ENCODE results near the gene GNG4.

GNG4 gene

GRCh38 chr1:235525314-235525713, 124.3 kb downstream of the GNG4 start:
- no peak for DNase-seq

GRCh38 chr1:235516862-235517446, 132.6 kb downstream of the GNG4 start:
- no peak for DNase-seq

DNA sequence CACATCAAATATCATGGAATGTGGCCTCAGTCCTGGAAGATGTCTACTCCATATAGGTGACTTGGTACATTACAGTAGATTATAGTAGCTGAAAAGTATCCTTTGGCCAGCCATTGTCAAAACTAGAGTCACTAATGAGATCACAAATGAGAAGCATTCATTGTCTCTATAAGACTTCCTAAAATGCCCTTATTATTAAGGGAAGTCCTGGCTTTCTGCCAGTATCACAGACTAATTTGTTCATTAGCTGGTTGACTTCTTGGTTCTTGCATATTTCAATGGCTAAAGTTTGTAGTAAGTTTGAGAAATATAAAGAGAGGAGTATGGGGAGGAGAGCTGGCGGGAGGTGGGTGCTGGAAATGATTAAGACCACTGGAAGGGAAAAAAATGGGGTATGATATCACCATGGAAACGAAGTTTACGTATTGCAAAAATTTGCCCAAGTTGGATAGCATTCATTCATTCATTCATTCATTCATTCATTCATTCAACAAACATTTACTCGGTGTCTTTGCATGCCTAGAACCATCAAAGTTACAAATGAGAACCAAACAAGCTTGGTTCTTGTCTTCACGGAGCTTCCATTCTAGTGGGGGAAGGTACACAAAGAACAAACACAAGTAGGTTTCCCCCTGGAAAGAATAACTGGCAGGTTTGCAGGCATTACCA, 133.6 kb downstream of the GNG4 start:
- no peak for DNase-seq

DNA sequence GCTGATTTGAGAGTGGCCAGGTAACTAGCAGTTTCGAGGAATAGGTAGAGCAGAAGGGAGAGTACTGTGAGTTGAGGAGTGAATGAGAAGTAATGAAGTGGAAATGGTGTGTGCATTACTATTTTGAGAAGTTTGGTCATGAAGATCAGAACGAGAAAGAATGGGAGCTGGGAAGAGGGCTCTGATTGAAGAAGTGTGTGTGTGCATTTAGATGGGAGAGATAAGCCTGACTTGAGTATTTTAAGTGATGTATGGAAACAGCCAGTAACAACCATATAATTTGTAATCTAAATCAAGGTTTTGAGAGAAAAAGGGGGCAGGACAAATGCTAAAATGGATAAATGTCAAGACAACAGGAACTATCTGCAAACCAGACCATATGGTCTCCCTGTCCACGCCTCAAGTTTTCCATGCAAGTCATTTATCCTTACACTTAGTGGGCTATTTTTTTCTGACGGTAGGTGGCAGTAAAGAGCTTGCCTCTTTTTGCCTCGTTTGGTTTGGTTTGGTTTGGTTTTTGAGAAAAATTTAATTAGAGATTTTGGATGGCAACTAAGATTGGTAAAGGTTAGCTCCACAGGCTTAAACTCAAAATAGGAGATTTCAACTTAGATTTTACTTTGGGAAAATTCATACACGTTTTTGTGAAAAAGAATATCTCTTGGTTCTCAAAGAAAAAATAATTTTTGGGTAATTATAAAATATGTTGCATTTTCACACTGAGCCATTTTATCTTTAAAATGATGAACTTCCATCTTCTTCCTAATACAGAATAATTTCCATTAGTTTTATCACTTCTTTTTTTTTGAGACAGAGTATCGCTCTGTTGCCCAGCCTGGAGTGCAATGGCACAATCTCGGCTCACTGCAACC, 135.9 kb downstream of the GNG4 start:
- peak; percentile 72 for DNase-seq

- peak; percentile 66 for DNase-seq
These were observed 137.9 kb downstream of the GNG4 start for GRCh38 chr1:235511470-235512240.

DNA sequence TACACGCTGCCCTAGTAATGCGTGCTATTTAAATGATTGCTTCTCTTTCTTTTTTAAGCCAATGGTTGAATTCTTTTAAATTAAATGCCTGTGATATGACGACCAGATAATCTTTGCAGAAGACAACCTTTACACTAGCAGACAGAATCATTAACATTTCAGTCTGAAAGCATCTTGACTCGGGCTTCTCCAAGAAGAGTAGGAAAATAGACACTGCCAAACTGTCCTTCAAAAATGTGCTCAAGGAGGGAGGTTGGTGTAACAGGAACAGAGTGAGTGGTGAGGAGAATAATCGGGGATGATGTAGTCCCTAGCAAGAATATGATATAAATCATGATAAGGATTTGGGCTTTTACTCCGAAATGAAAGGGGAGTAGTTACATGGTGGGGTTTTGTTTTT, 138.8 kb downstream of the GNG4 start:
- no peak for DNase-seq

GRCh38 chr1:235507623-235508022, 142.0 kb downstream of the GNG4 start:
- no peak for DNase-seq

DNA sequence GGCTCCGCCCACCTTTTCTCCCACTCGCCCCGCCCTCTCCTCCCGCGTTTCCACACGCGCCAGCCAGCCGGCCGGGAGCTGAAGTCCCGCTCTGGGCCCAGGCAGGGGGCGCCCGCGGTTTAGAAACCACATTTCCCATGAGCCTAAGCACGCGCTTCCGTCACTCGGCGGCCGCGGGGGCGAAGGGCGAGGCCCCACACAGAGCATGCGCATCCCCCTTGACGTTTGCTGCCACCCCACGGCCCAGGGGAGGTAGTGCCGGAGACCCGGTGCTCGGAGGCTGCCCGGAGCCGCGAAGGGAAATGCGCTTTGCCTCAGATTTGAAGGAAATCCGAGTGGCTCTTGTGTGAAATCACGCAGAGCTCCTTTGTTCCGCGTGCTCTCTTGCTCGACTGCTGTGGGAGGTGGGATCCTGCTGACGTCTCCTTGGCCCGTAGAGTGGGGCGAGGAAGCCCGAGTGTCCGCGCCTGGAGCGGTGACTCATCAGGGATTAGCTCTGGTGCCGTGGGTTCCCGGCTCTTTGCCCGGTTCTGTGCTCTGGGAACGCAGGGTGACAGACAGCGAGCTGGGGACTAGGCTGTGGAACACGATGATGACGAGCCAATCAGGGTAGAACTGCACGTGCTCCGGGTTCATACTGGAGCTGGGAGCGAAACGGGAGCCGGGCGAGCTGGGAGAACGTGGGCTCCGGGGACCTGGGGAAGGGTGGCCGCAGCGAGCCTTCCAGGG, 144.9 kb downstream of the GNG4 start:
- DNase-seq = peak; percentile 99

- no peak for DNase-seq
These were observed 145.5 kb downstream of the GNG4 start, which contains the start of gene B3GALNT2 for GRCh38 chr1:235504122-235504493. B3GALNT2 (minus strand) TSS chr1:235504452; CDS start chr1:235504252, 200 bp downstream.

- peak; percentile 41 for DNase-seq
These were observed 146.0 kb downstream of the GNG4 start for GRCh38 chr1:235503403-235504121.

DNA sequence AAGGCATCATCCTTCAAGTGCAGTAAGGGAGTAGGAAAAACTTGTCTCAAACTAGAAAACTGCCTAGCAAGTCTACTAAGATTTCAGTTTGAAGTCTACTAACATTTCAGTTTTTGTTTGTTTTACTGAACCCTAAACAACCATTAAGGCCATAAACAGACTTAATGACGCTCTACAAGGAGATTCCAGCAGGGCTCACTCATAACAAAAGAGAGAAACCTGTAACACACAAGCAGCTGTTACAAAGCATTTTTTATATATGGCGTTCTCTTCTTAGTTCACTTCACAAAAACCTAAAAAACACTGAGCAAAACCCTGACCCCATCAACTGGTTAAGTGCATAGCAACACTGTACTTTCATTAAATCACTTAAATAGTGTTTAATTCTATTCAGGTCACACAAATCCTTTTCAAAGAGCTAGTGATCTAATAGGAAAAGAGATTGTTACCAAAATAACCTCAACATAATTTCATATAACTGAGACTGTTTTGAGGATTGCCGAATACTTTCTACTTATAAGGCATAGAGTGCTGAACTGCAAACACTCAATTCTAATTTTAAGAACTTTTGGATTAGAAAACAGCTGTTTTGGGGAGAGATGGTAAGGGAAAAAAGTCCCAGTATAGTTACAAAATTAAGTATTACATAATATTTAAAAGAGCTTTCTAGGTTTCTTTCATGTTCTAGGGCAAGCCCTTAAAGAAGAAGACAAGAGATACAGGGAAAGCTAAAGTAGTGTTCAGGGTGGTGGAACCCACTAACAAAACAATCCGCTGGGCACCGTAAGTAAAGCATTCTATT, 146.8 kb downstream of the GNG4 start:
- no peak for DNase-seq

DNA sequence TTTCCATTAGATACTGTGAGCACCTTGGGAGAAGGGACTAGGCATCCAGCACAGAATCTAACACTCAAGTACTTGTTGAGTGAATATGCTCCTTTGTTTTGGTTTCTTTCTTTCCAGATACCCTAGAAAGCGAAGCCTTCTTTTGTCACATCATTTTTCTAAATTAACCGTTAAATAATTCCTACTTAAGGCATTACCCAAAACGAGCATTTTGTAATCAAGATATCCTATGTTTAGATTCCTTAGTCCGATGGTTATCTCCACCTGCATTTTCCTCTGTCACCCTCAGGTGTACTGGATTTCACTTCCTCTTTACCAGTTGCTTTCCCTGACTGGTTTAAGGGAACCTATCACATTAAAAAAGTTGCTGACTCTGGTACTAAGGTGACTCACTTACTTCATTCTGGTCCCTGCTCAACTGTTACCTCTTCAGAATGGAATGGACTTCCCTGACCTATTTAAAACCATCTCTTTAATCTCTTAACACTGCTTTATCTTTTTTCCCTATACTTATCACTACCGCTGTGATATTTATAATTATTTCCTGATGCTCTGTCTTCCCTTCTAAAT, 148.5 kb downstream of the GNG4 start:
- no peak for DNase-seq

All from fibroblast of skin of right quadriceps (primary cell).